Muscle of arm (tissue), 12 donors: ENCODE measurements around the gene DHRS11. TPM values are rescaled to one million over a fixed set of nuclear protein-coding genes. Genes with fewer than 3 reads are reported as not detected.

Experiments used
- DNase-seq: peaks from one replicate; pipeline ENCODE4 v3.0.0-alpha.2; 2013
- polyA plus RNA-seq, 12 donors: library from polyadenylated mRNA; unstranded; fragments of 120-200 nt; gene quantifications; one replicate each; pipeline ENCODE4 v1.2.1, GENCODE V29; 2013; ENCODE audit not compliant: insufficient read length in 12 of 12

The DHRS11 gene
- polyA plus RNA-seq, 12 donors, result 4.9 to 30.6 (median 6.9) TPM; not detected in 1

DNA sequence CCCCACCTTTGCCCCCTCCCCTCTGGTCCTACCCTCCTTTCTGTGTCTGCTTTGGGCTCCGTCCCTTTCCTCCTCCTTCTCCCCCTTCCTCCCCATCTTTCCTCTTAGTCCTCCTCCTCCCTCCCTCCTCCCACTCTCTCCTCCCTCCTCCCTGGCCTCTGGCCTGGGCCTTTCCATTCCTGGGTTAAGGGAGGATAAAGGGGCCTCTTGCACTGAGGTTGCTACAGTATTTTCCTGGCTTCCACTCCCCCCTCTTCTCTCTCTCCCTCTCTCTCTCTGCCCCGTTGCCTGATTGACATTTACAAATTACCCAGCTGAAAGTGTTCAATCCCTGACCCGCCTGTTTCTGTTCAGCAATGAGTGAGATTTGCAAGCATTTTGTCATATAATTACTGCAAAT is 53.7 kb downstream of the DHRS11 start:
- no peak for DNase-seq

DNA sequence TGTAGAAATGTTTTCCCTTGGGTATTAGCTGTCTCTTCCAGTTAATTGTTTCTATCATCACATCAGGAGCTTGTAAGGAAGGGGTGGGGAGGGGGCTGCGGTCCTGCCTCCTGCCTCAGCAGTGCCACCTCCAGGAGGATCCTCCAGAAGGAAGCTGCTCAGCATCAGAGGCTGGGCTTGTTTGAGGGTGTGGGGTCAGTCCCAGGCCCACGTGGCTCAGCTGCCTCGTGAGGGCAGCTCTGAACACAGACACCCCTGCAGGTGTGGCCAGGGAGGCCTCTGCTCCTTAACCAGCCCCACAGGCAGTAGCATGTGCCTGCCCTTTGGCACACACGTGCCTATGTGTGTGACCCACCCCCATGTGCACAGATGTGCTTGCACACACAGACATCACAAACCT is 56.0 kb downstream of the DHRS11 start:
- no peak for DNase-seq

DNA sequence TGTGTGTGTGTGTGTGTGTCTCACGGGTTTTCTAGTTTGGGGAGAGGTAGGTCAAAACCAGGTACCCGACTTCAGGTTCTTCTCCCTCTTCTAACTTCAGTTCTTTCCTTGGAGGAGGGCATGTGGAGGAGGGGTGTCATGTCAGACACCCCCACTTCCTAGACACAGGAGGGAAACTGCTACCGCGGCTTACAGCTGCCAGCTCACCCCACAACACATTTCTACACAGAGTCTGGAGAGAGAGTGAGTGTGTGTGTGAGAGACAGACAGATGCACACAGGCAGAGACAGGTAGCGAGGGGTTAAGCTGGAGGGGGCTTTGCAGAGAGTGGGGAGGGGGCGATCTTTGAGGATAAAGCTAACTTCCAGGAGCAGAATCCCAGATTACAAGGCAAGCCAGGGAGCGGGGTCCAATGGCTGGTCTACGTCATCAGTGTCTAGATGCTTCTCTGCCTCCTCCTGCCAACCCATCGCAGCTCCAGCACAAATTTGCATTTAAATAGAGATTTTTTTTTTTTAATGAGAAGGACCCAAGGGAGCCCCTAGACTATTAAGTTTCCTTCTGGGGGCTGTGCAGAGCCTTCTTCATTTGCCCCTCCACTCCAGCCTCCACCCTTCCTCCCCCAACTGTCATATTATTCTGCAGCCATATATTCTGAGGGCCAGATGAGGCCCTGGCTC is 58.6 kb downstream of the DHRS11 start:
- DNase-seq, result no peak

Other genes starting within 250 kb of the DHRS11 start
- gene TBC1D3H, start 203.4 kb upstream of the DHRS11 start, polyA plus RNA-seq, result 10 to 100 TPM in 1 of 12 donors, not detected in 11; 11.2 TPM
- gene ZNHIT3, start 105.2 kb upstream of the DHRS11 start, polyA plus RNA-seq, result 10 to 100 TPM in 11 of 12 donors, not detected in 1; 25.5 to 66.1 (median 57.6) TPM
- 10 to 100 TPM in 11 of 12 donors, not detected in 1; 19.7 to 60.2 (median 30.8) TPM for gene MYO19, start 57.0 kb upstream of the DHRS11 start, polyA plus RNA-seq
- gene PIGW, start 56.9 kb upstream of the DHRS11 start, polyA plus RNA-seq, result 10 to 100 TPM in 2 of 12 donors, 1 to 10 TPM in 9, not detected in 1; 6.7 to 11.6 (median 9.3) TPM
- gene GGNBP2, start 47.0 kb upstream of the DHRS11 start, polyA plus RNA-seq, result 10 to 100 TPM in 11 of 12 donors, not detected in 1; 47.7 to 91.0 (median 64.3) TPM
- gene MRM1, start 9.7 kb downstream of the DHRS11 start, polyA plus RNA-seq, result 1 to 10 TPM in 10 of 12 donors, not detected in 2; 3.0 to 4.8 (median 3.4) TPM